HL-60 (cell line): Measurements from ENCODE around the gene DNAJC5G.
"Not testable (repeated sequence)": the region's sequence is repeated elsewhere in the genome, so short reads cannot be mapped to it uniquely, and the experiment has no call there.

Experiments
- DNase-seq, 2 experiments: peaks; one replicate each; pipeline ENCODE4 v3.0.0-alpha.2; 2010 to 2020; ENCODE audit warnings: low read depth in 1 of 2, low spot score in 1 of 2
- H3K27ac ChIP-seq: fragments of 250-450 bp; sonication (Bioruptor Pico); replicated peaks from 2 replicates; pipeline ENCODE4 v1.5.1; 2020; ENCODE audit warnings: mild to moderate bottlenecking, moderate library complexity
- H3K27me3 ChIP-seq: fragments of 250-450 bp; sonication (Bioruptor Pico); 2 replicates; pipeline ENCODE4 v1.5.1; 2021; ENCODE audit warnings: mild to moderate bottlenecking, moderate library complexity; ENCODE audit not compliant: insufficient read depth, poor library complexity, severe bottlenecking
- H3K4me3 ChIP-seq: replicated peaks from 2 replicates; pipeline ENCODE4 v1.5.1; 2011; ENCODE audit warnings: mild to moderate bottlenecking, control low read depth, low read length; ENCODE audit not compliant: insufficient read depth
- CTCF ChIP-seq: IDR thresholded peaks from one replicate; pipeline ENCODE4 v1.5.1; 2011; ENCODE audit warnings: low read length, control low read depth, inconsistent platforms; ENCODE audit not compliant: insufficient read depth
- GABPA ChIP-seq: IDR thresholded peaks from 2 replicates; pipeline ENCODE4 v1.6.1; 2012; ENCODE audit warnings: low read depth
- POLR2AphosphoS5 ChIP-seq: IDR thresholded peaks from 2 replicates; pipeline ENCODE4 v1.6.1; 2012; ENCODE audit warnings: low read depth
- REST ChIP-seq: IDR thresholded peaks from 2 replicates; pipeline ENCODE4 v1.6.1; 2012; ENCODE audit warnings: low read depth; ENCODE audit not compliant: insufficient replicate concordance
- SPI1 ChIP-seq: IDR thresholded peaks from 2 replicates; pipeline ENCODE4 v1.6.1; 2012; ENCODE audit warnings: low read depth, mild to moderate bottlenecking, borderline replicate concordance

DNAJC5G gene

GRCh38 chr2:27264253-27264752 lies 10.9 kb upstream of the DNAJC5G start:
- Histone ChIP-seq H3K4me3 (peak overlapping the region; percentile 28), H3K27ac (no peak overlapping the region), H3K27me3 (peaks cover 60% of the 10 kb centered on the region)
- DNase-seq, result no peak
- TF ChIP-seq REST (no peak), POLR2AphosphoS5 (no peak)

- DNase-seq, result peak; percentile 49 to 55
- peak overlapping the region; percentile 28 for H3K4me3 ChIP-seq
- no peak overlapping the region for H3K27ac ChIP-seq
- no peak for TF ChIP-seq GABPA
- TF ChIP-seq CTCF, result peak; percentile 46
- no peak for TF ChIP-seq POLR2AphosphoS5
- H3K27me3 ChIP-seq, result peaks cover 60% of the 10 kb centered on the region
These were observed 10.3 kb upstream of the DNAJC5G start for GRCh38 chr2:27264753-27265535.

- H3K4me3 ChIP-seq, result no peak overlapping the region
- H3K27me3 ChIP-seq, result peaks cover 57% of the 10 kb centered on the region
- H3K27ac ChIP-seq, result no peak overlapping the region
- DNase-seq, result no peak
- TF ChIP-seq GABPA (no peak), SPI1 (no peak), POLR2AphosphoS5 (no peak), CTCF (no peak), REST (no peak)
These were observed 9.7 kb upstream of the DNAJC5G start for GRCh38 chr2:27265536-27265870.

GRCh38 chr2:27268296-27268695 lies 6.9 kb upstream of the DNAJC5G start:
- H3K27ac ChIP-seq, H3K4me3 ChIP-seq, DNase-seq: not testable (repeated sequence)
- H3K27me3 ChIP-seq, result peaks cover 33% of the 10 kb centered on the region

- H3K27me3 ChIP-seq, result peaks cover 15% of the 10 kb centered on the region
- no peak for DNase-seq
- TF ChIP-seq REST, result no peak
- TF ChIP-seq CTCF, result no peak
- no peak for TF ChIP-seq SPI1
- TF ChIP-seq GABPA, result no peak
- no peak for TF ChIP-seq POLR2AphosphoS5
- H3K27ac ChIP-seq, result no peak overlapping the region
- H3K4me3 ChIP-seq, result no peak overlapping the region
These were observed 5.1 kb upstream of the DNAJC5G start for GRCh38 chr2:27270131-27270530.
